Measurements from ENCODE around the gene TUBA1A. TPM values are rescaled to one million over a fixed set of nuclear protein-coding genes. Genes with fewer than 3 reads are reported as not detected.
"Not testable (repeated sequence)": the region's sequence is repeated elsewhere in the genome, so short reads cannot be mapped to it uniquely, and the experiment has no call there.

Gene TUBA1A
- total RNA-seq, 4 donors from 2014 or later, result 24.6 to 64.4 (median 32.1) TPM

- DNase-seq, result no peak
- peaks cover 6 to 12% of the 10 kb centered on the region in 2 donors for H3K4me1 ChIP-seq
- no peak for TF ChIP-seq POLR2A (IDR thresholded peaks at IDR 0.05)
- TF ChIP-seq CTCF (IDR thresholded peaks at IDR 0.05), result no peak
- H3K4me3 ChIP-seq (replicated peaks in 1 of 3), result no peak overlapping the region
- H3K27me3 ChIP-seq, result no peaks in the 10 kb centered on the region
- no peak overlapping the region for H3K27ac ChIP-seq
- 95 to 98% methylated on average over 8 to 9 of the region's 9 CpGs for WGBS, 2 donors
- H3K9me3 ChIP-seq, result no peaks in the 10 kb centered on the region
- H3K36me3 ChIP-seq, result no peaks in the 10 kb centered on the region
- intact Hi-C loops (cut with DNase I), result no loop called here
Observed at GRCh38 chr12:49212572-49212971, 23.7 kb upstream of the TUBA1A start.

GRCh38 chr12:49210703-49211102 lies 21.8 kb upstream of the TUBA1A start:
- H3K27ac ChIP-seq; H3K4me3 ChIP-seq (replicated peaks in 1 of 3); intact Hi-C loops (cut with DNase I); H3K9me3 ChIP-seq; H3K36me3 ChIP-seq; DNase-seq; H3K27me3 ChIP-seq: not testable (repeated sequence)
- 94 to 95% methylated on average over 7 of the region's 7 CpGs for WGBS, 2 donors
- H3K4me1 ChIP-seq, result peaks cover 6 to 12% of the 10 kb centered on the region in 2 donors

GRCh38 chr12:49208676-49209075 lies 19.8 kb upstream of the TUBA1A start:
- Histone ChIP-seq H3K36me3 (no peaks in the 10 kb centered on the region), H3K4me3 (replicated peaks in 1 of 3) (no peak overlapping the region), H3K4me1 (no peaks in the 10 kb centered on the region), H3K9me3 (no peaks in the 10 kb centered on the region), H3K27me3 (no peaks in the 10 kb centered on the region), H3K27ac (no peak overlapping the region)
- intact Hi-C loops (cut with DNase I), result no loop called here
- DNase-seq, result no peak
- TF ChIP-seq CTCF (IDR thresholded peaks at IDR 0.05), result no peak
- no peak for TF ChIP-seq POLR2A (IDR thresholded peaks at IDR 0.05)
- WGBS, 2 donors, result 84 to 85% methylated on average over 12 of the region's 12 CpGs

GRCh38 chr12:49208146-49208545 lies 19.3 kb upstream of the TUBA1A start:
- no peak for DNase-seq
- Histone ChIP-seq H3K4me1 (no peaks in the 10 kb centered on the region), H3K4me3 (replicated peaks in 1 of 3) (no peak overlapping the region), H3K9me3 (no peaks in the 10 kb centered on the region), H3K27me3 (no peaks in the 10 kb centered on the region), H3K27ac (no peak overlapping the region), H3K36me3 (no peaks in the 10 kb centered on the region)
- WGBS, 2 donors, result 81 to 86% methylated on average over 1 of the region's 1 CpG
- no peak for TF ChIP-seq POLR2A (IDR thresholded peaks at IDR 0.05)
- no peak for TF ChIP-seq CTCF (IDR thresholded peaks at IDR 0.05)
- intact Hi-C loops (cut with DNase I), result no loop called here

GRCh38 chr12:49206389-49206788 lies 17.5 kb upstream of the TUBA1A start:
- Histone ChIP-seq H3K27ac (no peak overlapping the region), H3K27me3 (no peaks in the 10 kb centered on the region), H3K4me1 (peaks cover 7 to 8% of the 10 kb centered on the region in 2 donors), H3K36me3 (no peaks in the 10 kb centered on the region), H3K4me3 (replicated peaks in 1 of 3) (no peak overlapping the region), H3K9me3 (no peaks in the 10 kb centered on the region)
- no peak for TF ChIP-seq CTCF (IDR thresholded peaks at IDR 0.05)
- no peak for TF ChIP-seq POLR2A (IDR thresholded peaks at IDR 0.05)
- DNase-seq, result no peak
- intact Hi-C loops (cut with DNase I), result no loop called here
